Liver (tissue), 9 donors: ENCODE measurements around the gene HTR4. TPM values are rescaled to one million over a fixed set of nuclear protein-coding genes. Genes with fewer than 3 reads are reported as not detected.

Experiments
- DNase-seq: peaks from one replicate; pipeline ENCODE4 v3.0.0-alpha.2; 2017; ENCODE audit warnings: low spot score
- H3K27ac ChIP-seq, 2 donors: one replicate each; pipeline ENCODE4 v1.7.0; 2013; ENCODE audit warnings: inconsistent platforms in 2 of 2, low read length in 2 of 2, control low read depth in 1 of 2, low read depth in 1 of 2, mild to moderate bottlenecking in 1 of 2
- H3K27me3 ChIP-seq, 4 donors: one replicate each; pipeline versions ENCODE4 v1.6.1 to v1.7.0; 2013; ENCODE audit warnings: low read length in 3 of 4, inconsistent platforms in 1 of 4, mild to moderate bottlenecking in 1 of 4, moderate library complexity in 1 of 4; ENCODE audit not compliant: control insufficient read depth in 4 of 4, insufficient read depth in 4 of 4
- H3K36me3 ChIP-seq, 4 donors: one replicate each; pipeline versions ENCODE4 v1.6.1 to v1.7.0; 2013; ENCODE audit warnings: low read length in 3 of 4, mild to moderate bottlenecking in 3 of 4, low read depth in 1 of 4, moderate library complexity in 1 of 4; ENCODE audit not compliant: control insufficient read depth in 4 of 4, insufficient read depth in 3 of 4
- H3K4me1 ChIP-seq, 4 donors: one replicate each; pipeline versions ENCODE4 v1.6.1 to v1.7.0; 2013; ENCODE audit warnings: low read length in 3 of 4, mild to moderate bottlenecking in 3 of 4, moderate library complexity in 1 of 4; ENCODE audit not compliant: control insufficient read depth in 4 of 4, insufficient read depth in 4 of 4
- H3K4me3 ChIP-seq, 3 donors: one replicate each; pipeline versions ENCODE4 v1.6.1 to v1.7.0; 2013; ENCODE audit warnings: low read length in 3 of 3, control low read depth in 1 of 3, low read depth in 1 of 3, mild to moderate bottlenecking in 1 of 3
- H3K9ac ChIP-seq, 2 donors: one replicate each; pipeline ENCODE4 v1.7.0; 2013; ENCODE audit warnings: low read length in 2 of 2, mild to moderate bottlenecking in 2 of 2, moderate library complexity in 2 of 2, control low read depth in 1 of 2, low read depth in 1 of 2
- H3K9me3 ChIP-seq, 4 donors: one replicate each; pipeline versions ENCODE4 v1.6.1 to v1.7.0; 2013; ENCODE audit warnings: low read length in 3 of 4; ENCODE audit not compliant: control insufficient read depth in 4 of 4
- FOXA1 ChIP-seq: IDR thresholded peaks from 2 replicates; pipeline ENCODE4 v1.6.1; 2016; ENCODE audit warnings: antibody characterized with exemption
- FOXA2 ChIP-seq: IDR thresholded peaks from 2 replicates; pipeline ENCODE4 v1.6.1; 2016; ENCODE audit warnings: antibody characterized with exemption
- GABPA ChIP-seq, 2 donors: IDR thresholded peaks in 1 of 2; conservative IDR thresholded peaks in 1 of 2; 2 replicates each; pipeline ENCODE4 v1.6.1; 2016; ENCODE audit warnings: antibody characterized with exemption in 2 of 2, mild to moderate bottlenecking in 1 of 2, moderate library complexity in 1 of 2
- HNF4A ChIP-seq, 2 donors: conservative IDR thresholded peaks; 2 replicates each; pipeline ENCODE4 v1.6.1; 2016; ENCODE audit warnings: antibody characterized with exemption in 2 of 2, mild to moderate bottlenecking in 2 of 2
- HNF4G ChIP-seq: IDR thresholded peaks from 2 replicates; pipeline ENCODE4 v1.6.1; 2016; ENCODE audit warnings: antibody characterized with exemption
- NR2F2 ChIP-seq: IDR thresholded peaks from 2 replicates; pipeline ENCODE4 v1.6.1; 2016; ENCODE audit warnings: antibody characterized with exemption
- RAD21 ChIP-seq, 2 donors: IDR thresholded peaks; 2 replicates each; pipeline ENCODE4 v1.6.1; 2016; ENCODE audit warnings: antibody characterized with exemption in 2 of 2, mild to moderate bottlenecking in 2 of 2
- RXRA ChIP-seq, 2 donors: IDR thresholded peaks; 2 replicates each; pipeline ENCODE4 v1.6.1; 2017 to 2018; ENCODE audit warnings: antibody characterized with exemption in 2 of 2, mild to moderate bottlenecking in 1 of 2
- SP1 ChIP-seq: IDR thresholded peaks from 2 replicates; pipeline ENCODE4 v1.6.1; 2018; ENCODE audit warnings: antibody characterized with exemption, mild to moderate bottlenecking
- TAF1 ChIP-seq: conservative IDR thresholded peaks from 2 replicates; pipeline ENCODE4 v1.6.1; 2016; ENCODE audit warnings: antibody characterized with exemption, mild to moderate bottlenecking
- YY1 ChIP-seq: IDR thresholded peaks from 2 replicates; pipeline ENCODE4 v1.6.1; 2016; ENCODE audit warnings: antibody characterized with exemption, mild to moderate bottlenecking
- WGBS: extraction: QIAGEN DNeasy Blood & Tissue Kit; methylation state at CpG from one replicate; pipeline ENCODE4 v1.1.7; 2013; 5-methylcytosine and 5-hydroxymethylcytosine counted together
- polyA plus RNA-seq, 2 donors: library from polyadenylated mRNA; stranded (reverse) in 1 of 2; unstranded in 1 of 2; fragments of 200-250 nt in 1 of 2; fragments of >200 nt in 1 of 2; fragmentation: Nextera tagmentation in 1 of 2; extraction: Ambion mirVana in 1 of 2; gene quantifications; one replicate each; pipeline versions ENCODE4 v1.2.1 to v1.2.3, GENCODE V29; 2013 to 2015
- total RNA-seq, 2 donors: library from RNA; depleted of rRNA; stranded (reverse); fragments of >200 nt; gene quantifications; one replicate each; pipeline ENCODE4 v1.2.3, GENCODE V29; 2014
- TF ChIP-seq, protein P1 (sequence below): fragments of 150-350 bp; IDR thresholded peaks from 2 replicates; pipeline ENCODE4 v1.5.1; 2017; ENCODE audit warnings: improper control_type of control experiment, low read depth, low read length; ENCODE audit not compliant: missing input control
- TF ChIP-seq, protein P2 (sequence below): IDR thresholded peaks from 2 replicates; pipeline ENCODE4 v1.6.1; 2016; ENCODE audit warnings: antibody characterized with exemption, mild to moderate bottlenecking
- TF ChIP-seq, protein P3 (sequence below): IDR thresholded peaks from 2 replicates; pipeline ENCODE4 v1.6.1; 2016; ENCODE audit warnings: antibody characterized with exemption
- TF ChIP-seq, protein P4 (sequence below): IDR thresholded peaks from 2 replicates; pipeline ENCODE4 v1.6.1; 2016; ENCODE audit warnings: antibody characterized with exemption
- TF ChIP-seq, protein P5 (sequence below): IDR thresholded peaks from 2 replicates; pipeline ENCODE4 v1.6.1; 2016; ENCODE audit warnings: antibody characterized with exemption
- donor health status: healthy.
- donor health status: healthy.
- donor health status: healthy.
- donor health status: healthy.
- donor health status: healthy.

The HTR4 gene
- total and polyA plus RNA-seq, 4 donors = 0.19 to 2.4 (median 0.98) TPM

DNA sequence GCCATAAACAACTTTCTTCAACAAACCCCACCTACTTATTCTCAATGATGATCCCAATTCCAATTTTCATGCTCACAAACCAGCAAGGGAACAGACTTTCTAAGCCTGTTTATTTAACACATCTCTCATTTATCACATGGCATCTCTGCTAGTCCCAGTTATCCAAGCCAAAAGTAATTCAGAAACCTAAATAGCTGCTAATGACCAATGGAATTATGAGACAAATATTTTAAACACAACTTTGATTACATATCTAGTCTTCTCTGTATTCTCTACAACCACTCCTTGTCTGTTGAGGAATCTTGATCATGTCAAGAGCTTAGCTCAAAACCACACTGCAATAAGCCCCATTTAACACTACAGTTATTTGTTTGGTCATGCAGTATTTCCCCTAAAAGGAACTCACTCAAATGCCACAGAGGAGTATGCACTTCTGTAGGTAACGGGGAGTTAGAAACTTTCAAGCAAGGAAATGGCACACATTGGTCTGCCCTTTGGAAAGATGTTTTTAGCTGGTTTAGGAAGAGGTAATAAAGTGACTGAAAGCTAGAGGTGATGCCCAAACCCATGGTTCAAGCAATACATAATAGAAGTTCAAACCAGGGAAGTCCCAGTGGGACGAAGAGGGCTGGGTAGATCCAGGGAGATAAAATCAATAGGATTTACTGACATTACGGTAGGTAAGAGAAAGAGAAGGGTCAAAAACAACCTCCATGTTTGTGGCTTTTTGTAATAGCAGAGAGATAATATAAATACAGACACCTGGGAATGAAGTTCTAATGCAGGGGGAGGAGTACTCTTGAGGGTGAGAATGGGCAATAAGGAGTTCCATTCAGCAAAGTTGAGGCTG lies 42.1 kb upstream of the HTR4 start:
- H3K4me3 ChIP-seq = no peak overlapping the region
- WGBS = 96% methylated on average over 3 of the region's 3 CpGs
- H3K9me3 ChIP-seq = no peaks in the 10 kb centered on the region
- no peak overlapping the region for H3K9ac ChIP-seq
- H3K4me1 ChIP-seq = no peaks in the 10 kb centered on the region
- no peak overlapping the region for H3K27ac ChIP-seq
- no peaks in the 10 kb centered on the region for H3K27me3 ChIP-seq
- DNase-seq = no peak
- no peaks in the 10 kb centered on the region for H3K36me3 ChIP-seq
- TF ChIP-seq GABPA (IDR thresholded peaks at IDR 0.05 in 1 of 2, conservative IDR thresholded peaks at IDR 0.05 in 1 of 2) (no peak), FOXA1 (no peak), YY1 (no peak), FOXA2 (no peak), TAF1 (no peak), HNF4A (conservative IDR thresholded peaks at IDR 0.05) (no peak)
- TF ChIP-seq, protein P1, sequence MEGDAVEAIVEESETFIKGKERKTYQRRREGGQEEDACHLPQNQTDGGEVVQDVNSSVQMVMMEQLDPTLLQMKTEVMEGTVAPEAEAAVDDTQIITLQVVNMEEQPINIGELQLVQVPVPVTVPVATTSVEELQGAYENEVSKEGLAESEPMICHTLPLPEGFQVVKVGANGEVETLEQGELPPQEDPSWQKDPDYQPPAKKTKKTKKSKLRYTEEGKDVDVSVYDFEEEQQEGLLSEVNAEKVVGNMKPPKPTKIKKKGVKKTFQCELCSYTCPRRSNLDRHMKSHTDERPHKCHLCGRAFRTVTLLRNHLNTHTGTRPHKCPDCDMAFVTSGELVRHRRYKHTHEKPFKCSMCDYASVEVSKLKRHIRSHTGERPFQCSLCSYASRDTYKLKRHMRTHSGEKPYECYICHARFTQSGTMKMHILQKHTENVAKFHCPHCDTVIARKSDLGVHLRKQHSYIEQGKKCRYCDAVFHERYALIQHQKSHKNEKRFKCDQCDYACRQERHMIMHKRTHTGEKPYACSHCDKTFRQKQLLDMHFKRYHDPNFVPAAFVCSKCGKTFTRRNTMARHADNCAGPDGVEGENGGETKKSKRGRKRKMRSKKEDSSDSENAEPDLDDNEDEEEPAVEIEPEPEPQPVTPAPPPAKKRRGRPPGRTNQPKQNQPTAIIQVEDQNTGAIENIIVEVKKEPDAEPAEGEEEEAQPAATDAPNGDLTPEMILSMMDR = no peak
- TF ChIP-seq, protein P2, sequence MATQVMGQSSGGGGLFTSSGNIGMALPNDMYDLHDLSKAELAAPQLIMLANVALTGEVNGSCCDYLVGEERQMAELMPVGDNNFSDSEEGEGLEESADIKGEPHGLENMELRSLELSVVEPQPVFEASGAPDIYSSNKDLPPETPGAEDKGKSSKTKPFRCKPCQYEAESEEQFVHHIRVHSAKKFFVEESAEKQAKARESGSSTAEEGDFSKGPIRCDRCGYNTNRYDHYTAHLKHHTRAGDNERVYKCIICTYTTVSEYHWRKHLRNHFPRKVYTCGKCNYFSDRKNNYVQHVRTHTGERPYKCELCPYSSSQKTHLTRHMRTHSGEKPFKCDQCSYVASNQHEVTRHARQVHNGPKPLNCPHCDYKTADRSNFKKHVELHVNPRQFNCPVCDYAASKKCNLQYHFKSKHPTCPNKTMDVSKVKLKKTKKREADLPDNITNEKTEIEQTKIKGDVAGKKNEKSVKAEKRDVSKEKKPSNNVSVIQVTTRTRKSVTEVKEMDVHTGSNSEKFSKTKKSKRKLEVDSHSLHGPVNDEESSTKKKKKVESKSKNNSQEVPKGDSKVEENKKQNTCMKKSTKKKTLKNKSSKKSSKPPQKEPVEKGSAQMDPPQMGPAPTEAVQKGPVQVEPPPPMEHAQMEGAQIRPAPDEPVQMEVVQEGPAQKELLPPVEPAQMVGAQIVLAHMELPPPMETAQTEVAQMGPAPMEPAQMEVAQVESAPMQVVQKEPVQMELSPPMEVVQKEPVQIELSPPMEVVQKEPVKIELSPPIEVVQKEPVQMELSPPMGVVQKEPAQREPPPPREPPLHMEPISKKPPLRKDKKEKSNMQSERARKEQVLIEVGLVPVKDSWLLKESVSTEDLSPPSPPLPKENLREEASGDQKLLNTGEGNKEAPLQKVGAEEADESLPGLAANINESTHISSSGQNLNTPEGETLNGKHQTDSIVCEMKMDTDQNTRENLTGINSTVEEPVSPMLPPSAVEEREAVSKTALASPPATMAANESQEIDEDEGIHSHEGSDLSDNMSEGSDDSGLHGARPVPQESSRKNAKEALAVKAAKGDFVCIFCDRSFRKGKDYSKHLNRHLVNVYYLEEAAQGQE = no peak
- TF ChIP-seq, protein P3, sequence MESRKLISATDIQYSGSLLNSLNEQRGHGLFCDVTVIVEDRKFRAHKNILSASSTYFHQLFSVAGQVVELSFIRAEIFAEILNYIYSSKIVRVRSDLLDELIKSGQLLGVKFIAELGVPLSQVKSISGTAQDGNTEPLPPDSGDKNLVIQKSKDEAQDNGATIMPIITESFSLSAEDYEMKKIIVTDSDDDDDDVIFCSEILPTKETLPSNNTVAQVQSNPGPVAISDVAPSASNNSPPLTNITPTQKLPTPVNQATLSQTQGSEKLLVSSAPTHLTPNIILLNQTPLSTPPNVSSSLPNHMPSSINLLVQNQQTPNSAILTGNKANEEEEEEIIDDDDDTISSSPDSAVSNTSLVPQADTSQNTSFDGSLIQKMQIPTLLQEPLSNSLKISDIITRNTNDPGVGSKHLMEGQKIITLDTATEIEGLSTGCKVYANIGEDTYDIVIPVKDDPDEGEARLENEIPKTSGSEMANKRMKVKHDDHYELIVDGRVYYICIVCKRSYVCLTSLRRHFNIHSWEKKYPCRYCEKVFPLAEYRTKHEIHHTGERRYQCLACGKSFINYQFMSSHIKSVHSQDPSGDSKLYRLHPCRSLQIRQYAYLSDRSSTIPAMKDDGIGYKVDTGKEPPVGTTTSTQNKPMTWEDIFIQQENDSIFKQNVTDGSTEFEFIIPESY = no peak

DNA sequence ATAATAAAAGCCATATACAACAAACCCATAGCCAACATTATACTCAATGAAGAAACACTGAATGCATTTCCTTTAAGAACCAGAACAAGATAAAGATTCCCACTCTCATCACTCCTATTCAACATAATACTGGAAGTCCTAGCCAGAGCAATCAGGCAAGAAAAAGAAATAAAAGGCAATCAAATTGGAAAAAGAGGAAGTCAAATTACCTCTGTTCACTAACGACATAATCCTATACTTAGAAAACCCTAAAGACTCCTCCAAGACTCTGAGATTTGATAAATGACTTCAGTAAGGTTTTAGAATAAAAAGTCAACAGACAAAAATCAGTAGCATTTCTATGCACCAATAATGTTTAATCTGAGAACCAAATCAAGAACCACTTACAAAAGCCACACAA lies 36.6 kb upstream of the HTR4 start:
- 93% methylated on average over 1 of the region's 1 CpG for WGBS
- TF ChIP-seq NR2F2 = no peak
- no peak for TF ChIP-seq YY1
- no peak for TF ChIP-seq TAF1
- TF ChIP-seq GABPA (IDR thresholded peaks at IDR 0.05 in 1 of 2, conservative IDR thresholded peaks at IDR 0.05 in 1 of 2) = no peak
- TF ChIP-seq, protein P4, sequence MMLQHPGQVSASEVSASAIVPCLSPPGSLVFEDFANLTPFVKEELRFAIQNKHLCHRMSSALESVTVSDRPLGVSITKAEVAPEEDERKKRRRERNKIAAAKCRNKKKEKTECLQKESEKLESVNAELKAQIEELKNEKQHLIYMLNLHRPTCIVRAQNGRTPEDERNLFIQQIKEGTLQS = no peak
- no peak for TF ChIP-seq SP1
- no peak for TF ChIP-seq FOXA2
- no peak for TF ChIP-seq RAD21 (IDR thresholded peaks at IDR 0.05)
- TF ChIP-seq HNF4G = no peak
- no peak for TF ChIP-seq FOXA1
- TF ChIP-seq, protein P5, sequence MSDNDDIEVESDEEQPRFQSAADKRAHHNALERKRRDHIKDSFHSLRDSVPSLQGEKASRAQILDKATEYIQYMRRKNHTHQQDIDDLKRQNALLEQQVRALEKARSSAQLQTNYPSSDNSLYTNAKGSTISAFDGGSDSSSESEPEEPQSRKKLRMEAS = no peak
- TF ChIP-seq, protein P2 = no peak
- no peak for TF ChIP-seq RXRA (IDR thresholded peaks at IDR 0.05)
- TF ChIP-seq, protein P3 = no peak
- TF ChIP-seq HNF4A (conservative IDR thresholded peaks at IDR 0.05) = no peak

More for the DNA sequence above, 36.6 kb upstream of the HTR4 start:
- H3K4me1 ChIP-seq = peaks cover 0 to 9% (median 4%) of the 10 kb centered on the region in 4 donors
- DNase-seq = no peak
- H3K36me3 ChIP-seq = no peaks in the 10 kb centered on the region
- no peak overlapping the region for H3K4me3 ChIP-seq
- H3K27me3 ChIP-seq = no peaks in the 10 kb centered on the region
- H3K27ac ChIP-seq = no peak overlapping the region
- H3K9ac ChIP-seq = no peak overlapping the region
- peaks cover 0 to 3% (median 0%) of the 10 kb centered on the region in 4 donors for H3K9me3 ChIP-seq
